Stimulated activated CD8-positive, alpha-beta memory T cell treated with anti-CD3 and anti-CD28 coated beads, Interleukin-12 subunit alpha, Interleukin-12 subunit beta, amount 100 ng/mL, for 4 hours (primary cell): ENCODE measurements around the gene SLC22A23.
A peak's percentile ranks its signal among the peaks of the same experiment; 100 is the strongest.

ENCODE experiments used
- DNase-seq: peaks from one replicate; pipeline ENCODE4 v3.0.0-alpha.2; 2020; ENCODE audit warnings: low read depth

Gene SLC22A23

DNA sequence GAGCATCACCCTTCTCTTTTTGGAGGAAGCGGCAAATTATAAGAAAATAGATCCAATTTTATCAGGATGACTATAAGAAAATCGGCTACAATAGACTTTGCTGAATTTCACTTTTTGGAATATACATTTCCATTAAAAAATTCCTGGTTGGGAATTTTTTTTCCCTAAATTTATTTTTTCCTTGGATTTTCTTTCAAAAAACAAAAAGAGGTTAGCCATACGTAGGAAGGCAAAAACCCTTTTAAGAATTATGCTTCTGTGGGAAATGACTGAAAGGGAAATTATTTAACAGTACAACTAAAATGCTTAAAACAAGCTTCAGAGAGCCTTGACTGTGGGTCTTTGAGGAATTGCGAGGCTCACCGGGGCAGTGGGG is 86.9 kb downstream of the SLC22A23 start:
- no peak for DNase-seq

DNA sequence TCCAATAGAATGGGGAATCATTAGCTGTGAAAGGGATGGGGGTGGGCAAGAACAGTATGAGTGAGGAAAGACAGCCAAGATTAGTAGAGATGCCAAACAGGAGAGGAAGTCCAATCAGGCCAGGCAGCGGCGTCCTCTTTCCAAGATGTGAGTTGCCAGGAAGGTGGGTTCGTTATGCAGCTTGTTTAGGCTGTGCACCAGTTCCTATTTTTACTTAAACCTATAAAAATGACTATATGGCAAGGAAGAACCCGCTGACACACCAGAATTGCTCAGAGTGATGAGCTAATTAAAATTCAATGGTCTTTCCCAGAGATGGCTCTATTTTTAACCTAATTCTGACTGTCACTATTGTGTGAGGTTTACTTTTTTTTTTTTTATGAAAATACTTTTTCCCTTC is 88.2 kb downstream of the SLC22A23 start:
- no peak for DNase-seq

DNA sequence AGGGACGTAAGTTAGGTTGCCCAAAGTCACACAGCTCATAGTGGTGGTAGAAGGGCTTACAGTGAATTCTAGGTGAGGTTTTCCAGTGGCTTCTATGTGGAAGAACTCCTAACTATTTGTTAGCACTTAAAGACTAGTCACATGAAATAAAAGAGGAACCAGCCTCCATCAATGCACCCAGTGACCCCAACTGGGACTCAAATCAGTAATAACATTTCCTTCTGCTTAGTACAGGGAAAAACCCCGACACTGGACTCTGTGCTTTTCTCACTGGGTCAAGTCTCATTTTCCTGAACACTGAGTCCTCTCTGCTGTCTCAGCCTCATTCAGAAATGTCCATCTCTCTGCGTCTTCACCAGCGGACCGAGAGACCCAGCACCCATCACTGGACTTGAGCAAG is 89.2 kb downstream of the SLC22A23 start:
- no peak for DNase-seq

DNA sequence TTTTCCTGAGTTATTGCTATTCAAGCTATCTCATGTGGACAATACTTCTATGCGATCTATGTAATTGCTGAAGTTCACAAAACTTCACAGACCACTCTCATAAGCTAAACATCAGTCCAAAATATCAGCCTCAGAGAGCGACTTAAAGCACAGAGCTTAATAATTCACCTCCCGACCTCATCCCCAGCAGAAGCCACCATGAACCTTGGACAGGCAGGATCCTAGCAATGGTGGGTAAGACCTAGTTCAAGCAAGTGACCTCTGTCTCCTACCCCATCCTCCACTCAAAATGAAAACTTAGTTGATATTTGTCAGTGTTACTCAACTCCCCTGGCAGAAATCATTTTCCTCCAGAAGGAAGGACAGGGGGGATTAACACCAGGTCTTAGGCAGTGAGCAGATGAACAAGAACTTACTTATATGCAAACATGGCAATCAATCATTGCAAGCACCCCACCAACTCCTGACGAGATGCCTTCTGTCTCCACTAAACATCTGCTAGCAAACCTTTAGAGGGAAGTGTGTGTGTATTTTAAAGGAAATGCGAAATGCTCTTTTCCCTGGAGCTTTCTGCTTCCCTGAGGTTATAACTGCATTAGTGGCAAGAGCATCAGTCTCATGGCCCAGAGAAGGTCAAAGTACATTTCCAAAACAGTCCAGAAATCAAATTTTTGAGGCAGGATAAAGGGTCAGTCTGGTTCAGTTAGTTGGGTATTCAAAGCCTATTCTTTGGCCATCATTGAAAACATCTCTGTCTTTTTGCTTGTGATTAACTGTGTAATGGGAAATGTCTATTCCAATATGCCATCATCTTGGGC is 90.0 kb downstream of the SLC22A23 start:
- no peak for DNase-seq

DNA sequence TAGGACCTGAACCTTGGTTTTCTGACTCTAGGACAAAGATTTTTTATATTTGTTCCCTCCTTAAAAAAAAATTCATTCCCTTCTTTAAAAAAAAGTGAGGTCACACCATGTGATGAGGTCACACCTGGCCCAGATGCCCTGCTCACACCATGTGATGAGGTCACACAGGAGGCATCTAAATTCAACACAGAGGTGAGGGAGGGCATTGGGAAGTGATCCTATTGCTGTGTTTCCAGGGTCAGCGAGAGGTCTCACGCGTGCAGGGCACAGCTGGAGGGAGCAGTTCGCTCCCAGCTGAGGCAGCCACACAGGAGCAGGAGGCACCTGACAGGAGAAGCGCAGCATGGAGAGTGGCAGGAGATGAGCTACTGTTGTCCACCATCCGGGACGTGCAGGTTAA is 92.5 kb downstream of the SLC22A23 start:
- DNase-seq, result no peak

DNA sequence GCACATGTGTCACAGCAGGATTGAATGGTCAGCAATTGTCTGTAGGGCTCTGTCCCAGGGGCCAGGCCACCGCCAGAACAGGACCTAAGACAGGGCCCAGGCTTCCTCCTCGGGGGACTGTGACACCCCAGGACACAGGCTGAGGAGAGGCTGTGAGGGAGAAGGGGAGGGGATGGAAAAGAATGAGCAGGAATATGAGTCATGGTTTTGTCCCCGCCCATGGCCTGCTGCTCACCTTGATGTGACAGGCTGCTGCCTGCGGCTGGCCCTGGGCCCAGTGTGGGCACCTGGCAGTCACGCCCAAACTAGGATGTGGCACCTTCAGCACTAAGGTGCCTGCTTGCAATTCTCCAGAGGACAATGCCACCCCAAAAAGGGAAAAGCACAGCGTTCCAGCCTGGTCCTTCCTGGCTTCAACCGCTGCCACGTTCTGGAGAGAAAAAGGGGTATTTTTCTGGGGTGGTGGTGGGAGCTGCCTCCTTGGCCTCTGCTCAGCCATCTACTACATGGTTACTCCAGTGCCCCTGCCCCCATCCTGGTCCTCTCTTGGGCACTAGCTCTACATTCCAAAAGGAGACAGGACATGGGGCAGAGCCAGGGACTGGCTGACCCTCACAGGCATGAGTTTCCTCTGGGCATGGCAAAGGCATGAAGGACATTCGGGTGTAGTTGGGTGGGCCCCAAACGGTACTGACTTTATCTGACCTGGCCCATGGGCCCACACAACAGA is 93.4 kb downstream of the SLC22A23 start:
- DNase-seq, result no peak

DNA sequence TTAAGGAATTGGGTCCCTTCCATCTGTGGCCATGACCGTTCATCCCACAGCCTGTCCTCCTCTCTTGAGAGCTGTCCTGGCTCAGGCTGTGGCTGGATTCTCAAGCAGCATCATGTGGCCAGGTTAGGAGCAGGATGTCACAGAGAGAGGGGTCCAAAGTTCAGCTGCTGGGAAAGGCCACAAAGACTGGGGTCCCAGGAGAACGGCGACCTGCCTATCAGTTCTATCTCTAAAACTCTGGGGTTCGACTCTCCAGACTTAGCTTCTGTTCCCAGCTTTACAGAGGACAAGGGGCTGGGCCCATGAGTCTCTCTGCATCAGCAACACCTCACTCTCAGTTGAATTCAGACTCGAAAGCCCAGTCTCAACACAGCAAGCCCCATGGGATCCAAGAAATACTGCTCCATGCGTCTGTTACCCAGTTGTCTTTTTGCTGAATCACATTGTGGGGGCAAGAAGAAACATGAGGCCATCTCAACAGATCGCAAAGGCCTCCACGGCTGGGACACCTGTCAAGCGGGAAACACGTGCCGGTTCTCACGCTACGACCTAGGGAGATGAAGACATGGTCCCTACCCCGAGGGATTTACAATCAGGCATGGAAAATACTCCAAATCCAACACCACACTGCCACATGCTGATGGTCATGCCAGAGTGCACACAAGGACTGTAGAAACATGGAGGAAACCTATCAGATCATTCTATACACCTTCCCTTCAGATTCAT is 95.4 kb downstream of the SLC22A23 start:
- DNase-seq, result no peak

DNA sequence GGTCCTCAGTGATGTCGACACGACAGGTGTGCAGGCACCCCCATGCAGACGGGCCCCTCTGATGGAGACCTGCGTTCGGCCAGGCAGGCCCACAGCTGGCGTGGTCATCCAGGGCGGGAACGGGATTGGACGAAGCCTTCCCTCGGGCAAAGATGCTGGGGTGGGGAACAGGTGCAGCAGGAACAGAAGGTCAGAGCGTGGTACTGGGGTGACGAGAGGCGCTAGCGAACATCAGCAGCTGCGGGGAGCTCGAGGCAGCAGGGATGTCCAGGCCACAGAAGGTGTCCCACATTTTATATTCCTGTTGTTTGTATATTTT is 96.2 kb downstream of the SLC22A23 start:
- no peak for DNase-seq

DNA sequence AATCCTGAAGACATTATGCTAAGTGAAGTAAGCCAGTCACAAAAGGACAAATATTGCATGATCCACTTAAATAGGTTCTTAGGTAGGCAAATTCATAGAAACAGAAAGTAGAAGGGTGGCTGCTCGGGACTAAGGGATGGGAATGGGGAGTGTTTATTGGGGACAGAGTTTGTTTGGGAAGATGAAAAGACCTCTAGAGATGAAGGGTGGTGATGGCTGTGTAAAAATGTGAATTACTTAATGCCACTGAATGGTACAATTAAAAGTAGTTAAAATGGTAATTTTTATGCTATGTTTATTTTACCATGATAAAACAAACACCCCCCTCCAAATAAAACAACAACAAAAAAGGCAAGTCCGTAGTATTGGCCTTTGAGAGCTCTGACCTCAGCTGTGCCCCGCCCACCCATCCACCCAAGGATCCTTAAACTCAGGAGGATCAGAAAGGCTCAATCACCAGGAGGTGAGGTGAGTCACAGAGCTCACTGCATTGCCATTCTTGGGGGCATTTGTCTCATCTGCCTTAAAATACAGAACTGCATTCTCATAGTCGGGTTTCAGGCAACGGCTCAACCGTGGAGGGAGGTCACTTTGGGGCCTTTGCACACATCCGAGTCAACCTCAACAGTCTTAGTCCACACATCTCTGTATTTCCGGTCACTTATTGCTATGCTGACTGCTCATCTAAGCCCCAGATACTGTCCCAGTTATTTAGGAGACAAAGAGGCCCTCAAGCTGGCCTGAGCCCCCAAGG is 96.7 kb downstream of the SLC22A23 start:
- DNase-seq, result no peak

DNA sequence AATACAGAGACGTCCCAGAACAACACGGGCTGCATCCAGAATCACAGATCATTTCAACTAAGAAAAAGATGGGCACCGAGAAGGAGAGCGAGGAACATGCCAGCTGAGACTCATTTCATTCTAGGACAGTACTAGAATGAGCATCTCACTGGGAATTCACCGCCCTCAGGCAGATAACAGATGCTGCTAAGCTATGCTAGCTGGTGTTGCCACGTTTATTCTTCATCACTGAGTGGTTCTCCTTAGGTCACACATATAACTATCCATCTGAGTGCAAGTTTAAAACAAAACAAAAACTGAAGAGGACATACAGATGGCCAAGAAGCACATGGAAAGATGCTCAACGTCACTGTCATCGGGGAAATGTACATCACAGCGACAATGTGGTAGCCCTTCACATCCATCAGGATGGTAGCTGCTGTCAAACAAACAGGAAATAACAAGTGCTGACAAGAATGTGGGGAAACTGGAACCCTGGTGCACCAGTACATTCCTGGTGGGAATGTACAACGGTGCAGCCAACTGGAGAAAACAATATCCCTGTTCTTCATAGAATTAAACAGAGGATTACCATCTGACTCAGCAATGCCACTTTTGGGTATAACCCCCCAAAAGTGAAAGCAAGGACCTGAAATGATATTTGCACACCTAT is 97.6 kb downstream of the SLC22A23 start:
- no peak for DNase-seq

DNA sequence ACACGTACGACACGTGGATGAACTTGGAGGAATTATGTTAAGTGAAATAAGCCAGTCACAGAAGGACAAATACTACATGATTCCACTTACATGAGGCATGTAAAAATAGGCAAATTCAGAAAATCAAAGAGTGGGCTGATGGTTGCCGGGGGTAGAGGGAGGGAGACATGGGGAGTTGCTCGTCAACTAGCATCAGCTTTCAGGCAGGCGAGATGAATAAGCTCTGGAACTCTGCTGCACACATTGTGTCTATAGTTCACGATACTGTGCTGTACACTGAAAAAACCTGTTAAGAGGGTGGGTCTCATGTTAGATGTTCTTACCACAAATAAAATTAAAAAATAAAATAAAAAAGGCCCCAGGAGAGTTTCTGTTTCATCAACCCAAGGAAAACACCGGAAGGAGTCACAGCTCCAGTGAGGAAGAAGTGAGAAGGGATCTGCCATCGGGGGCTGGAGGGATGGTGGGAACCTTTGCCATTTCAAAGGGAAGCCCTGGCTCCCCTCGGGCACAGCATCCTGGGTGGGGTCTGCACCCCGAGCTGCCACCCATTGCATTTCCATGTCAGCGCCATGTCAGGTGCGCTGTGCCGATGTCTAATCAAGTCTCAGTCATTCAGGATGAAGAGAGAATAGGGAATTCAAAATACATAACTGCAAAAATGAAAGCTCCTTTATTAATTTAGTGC is 98.3 kb downstream of the SLC22A23 start:
- no peak for DNase-seq

DNA sequence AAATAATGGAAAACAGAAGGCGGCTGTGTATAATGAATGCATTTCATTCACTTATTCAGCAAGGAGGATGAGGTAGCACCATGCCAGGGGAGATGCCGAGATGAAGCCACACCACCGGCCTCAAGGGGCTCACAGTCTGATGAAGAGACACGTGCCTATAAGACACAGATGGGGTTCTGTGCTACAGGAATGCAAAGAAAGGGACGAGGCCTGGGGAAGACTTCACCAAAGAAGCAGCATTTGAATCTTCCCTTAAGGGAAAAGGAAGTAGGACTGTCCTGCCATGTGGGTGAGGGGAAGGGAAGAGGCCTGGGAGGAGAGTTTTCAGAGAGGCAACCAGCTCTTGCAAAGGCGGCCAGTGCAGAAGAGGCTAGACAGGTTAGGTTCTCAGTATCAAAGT is 99.2 kb downstream of the SLC22A23 start:
- DNase-seq, result no peak

DNA sequence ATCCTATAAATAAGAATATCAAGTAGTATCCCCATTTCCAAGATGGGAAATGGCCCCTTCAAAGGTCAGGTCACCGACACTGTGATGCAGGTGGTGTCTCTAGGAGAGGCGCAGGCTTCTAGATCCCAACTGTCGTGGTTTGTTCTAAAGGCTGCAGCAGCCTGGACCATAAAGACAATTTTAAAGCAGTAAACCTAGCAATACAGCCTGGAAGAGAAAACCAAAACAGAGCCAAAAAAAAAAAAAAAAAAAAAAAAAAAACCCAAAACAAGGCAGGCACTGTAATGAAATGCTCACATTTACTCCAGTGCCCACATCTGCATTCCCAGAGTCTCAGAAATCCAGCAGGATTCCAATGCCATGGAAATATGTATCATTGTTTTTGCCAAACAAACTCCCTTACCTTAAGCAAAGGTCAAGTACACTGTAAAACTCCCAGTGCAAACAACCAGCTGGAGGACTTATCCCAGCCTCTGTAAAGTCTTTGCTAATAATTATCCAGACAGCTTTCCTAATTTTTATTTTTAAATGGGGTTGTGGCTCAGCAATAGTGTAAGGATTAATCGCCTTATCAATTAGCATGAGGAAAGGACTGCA is 99.9 kb downstream of the SLC22A23 start:
- no peak for DNase-seq

DNA sequence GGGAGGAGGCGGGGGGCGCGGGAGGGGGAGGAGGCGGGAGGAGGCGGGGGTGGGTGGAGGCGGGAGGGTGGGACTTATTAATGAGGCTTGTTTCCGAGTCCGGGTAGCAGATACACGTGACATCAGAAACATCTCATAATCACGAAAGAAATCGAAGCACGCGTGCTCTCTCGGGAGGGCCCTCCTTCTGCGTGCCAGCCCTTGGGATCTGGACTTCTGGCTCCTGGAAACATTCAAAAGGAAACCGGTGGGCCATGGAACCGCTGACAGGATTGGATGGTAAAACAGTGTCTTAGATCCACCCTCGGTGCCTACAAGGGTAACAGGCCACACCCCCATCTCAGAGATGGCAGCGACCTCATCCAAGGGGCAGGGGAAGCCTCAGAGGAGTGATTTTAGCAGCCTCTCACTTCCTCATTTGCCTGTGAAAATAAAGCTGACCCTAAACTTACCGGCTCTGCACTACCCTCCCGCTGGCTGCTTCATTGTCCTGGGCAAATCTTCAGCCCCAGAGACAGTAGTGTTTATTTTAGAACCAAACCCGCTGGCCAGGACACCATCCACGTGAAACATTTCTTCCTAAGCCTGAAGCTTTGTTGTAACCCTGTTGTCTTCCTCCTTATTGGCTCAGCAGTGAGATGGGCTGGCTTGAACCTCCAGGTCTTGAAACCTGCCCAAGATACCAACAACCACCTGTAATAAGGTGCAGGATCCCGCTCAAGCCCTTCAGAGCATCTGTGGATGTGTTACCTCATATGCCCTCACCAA is 100.6 kb downstream of the SLC22A23 start:
- DNase-seq, result peak; percentile 25

DNA sequence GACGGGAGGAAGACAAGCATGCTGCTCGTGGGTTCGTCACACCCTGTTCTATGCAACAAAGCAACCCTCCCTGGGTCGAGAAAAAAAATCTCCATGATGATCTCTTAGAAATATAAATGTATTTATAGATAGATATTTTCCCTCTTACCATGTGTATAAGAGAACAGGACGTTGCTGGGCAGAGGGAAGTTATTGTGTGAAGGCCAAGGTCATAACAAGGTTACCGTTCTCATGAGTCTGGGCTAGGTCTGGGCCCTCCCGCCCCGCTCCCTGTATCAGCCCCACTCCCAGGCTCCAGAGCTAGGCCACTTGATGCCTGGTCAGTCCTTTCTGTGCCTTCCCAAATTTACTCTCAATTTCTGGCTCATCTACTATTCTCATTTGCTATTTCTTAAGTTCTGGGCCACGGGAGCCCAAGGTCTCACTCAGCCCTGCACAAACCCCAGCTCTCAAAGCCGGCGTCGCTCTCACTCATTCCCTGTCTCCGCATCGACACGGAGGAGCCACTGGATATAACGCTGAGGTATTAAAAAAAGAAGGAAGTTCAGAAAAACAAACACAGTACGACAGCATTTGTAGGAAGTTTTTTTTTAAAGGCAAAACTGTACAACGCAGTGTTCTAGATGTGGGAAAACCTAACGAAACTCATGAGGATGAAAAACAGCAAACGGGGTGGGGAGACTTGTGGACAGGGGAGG is 101.3 kb downstream of the SLC22A23 start:
- no peak for DNase-seq

DNA sequence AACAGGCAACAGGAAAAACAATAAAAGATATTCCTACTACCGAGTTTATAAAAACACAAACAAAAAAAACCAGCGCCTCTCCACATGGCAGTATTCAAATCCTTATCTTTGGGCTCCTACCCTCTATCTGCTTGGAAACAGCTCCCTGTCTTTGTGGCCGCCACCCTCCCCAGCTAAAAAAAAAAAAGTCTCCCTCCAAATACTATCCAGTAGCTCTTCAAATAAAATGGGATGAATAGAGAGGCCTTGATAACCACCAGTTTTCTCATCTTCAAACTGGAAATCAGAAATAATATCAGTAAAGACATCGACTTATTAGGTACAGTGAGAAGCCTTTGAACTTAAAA is 101.9 kb downstream of the SLC22A23 start:
- DNase-seq, result no peak

DNA sequence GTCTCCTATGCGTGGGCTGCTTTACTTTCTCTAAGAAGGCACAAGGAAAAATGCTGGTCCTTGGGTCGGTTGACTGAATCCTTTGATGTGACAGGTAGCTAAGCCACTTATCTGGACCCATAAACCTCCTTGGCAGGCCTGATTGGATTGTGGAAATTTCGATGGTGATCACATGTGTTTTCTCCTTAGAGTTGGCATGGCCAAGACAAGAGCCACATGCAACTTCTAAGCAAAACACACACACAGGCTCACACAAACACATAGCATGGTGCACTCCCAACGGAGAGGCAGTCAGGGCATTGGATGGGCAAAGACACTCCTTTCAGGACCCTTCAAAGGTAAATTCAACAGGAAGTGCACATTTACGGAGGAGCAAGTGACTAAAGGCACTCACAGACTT is 102.9 kb downstream of the SLC22A23 start:
- DNase-seq, result no peak

DNA sequence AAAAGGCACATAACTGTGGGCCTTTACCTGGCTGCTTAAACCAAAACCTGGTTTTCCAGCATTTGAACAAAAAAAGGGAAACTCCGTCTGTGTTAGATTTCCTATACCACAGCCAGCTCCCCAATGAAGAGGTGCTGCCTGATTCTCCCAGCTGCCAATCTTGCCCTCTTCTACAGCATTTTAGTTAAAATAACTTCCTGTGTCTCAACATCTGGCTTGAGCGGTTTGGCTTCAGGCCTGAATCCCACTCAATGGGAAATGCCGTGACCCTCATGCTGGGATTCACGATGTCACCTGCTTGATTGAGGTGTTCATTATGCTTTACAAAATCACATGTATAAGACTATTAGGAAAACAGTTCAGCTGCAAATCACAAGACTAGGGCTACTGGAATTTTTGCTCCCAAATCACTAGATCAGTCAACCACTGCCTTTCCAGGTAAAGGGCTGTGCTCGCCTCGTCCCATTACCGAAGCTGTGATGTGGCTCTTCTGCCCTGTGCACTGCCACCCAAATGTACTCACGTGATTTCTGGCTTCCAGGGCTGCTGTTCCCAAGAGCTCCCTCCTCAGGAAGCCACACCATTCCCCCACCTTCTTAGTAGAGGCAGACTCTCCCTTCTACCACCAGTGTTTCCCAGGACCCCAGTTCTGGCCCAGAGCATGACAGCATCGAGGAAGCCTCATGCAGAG is 103.5 kb downstream of the SLC22A23 start:
- DNase-seq, result no peak

DNA sequence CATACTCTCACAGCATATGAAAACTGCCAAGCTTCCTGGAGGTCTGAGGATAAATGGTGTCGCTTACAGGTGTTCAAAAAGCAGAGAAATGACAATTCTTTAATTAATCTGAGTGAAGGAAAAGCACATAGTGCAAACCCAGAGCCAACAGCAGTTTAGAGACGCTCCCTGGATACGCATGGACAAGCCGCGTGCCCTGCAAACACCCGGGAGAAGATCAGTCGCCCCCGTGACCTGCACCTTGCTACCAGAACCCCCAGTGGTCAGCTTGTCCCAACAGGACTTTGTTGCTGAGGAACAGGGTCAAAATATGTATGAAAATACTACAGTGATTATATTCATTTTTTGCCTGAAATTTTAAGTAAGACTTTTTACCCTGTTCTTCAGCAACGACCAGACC is 104.2 kb downstream of the SLC22A23 start:
- no peak for DNase-seq
